ENCODE measurements around the gene TMEM185B.

TMEM185B gene

DNA sequence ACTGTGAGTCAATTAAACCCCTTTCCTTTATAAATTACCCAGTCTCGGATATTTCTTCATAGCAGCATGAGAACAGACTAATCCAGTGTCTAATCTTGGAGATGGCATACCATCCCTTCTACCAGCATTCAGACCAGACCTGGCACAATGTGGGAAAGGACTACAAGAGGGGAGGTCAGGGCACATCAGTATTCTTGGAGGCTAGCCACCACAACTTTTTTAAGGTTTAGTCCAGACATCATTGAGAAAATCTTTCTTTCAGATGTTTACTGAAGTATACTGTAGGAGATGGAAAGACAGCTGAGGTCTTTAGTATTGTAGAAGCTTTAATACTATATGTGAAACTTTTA lies 33.4 kb upstream of the TMEM185B start:
- DNase-seq, result no peak
- H3K36me3 ChIP-seq (replicated peaks; ENCODE audit: insufficient read depth, low read length), result no peaks in the 10 kb centered on the region
- peaks cover 33% of the 10 kb centered on the region for H3K4me1 ChIP-seq (ENCODE audit: low read length)
- no peaks in the 10 kb centered on the region for H4K20me1 ChIP-seq (ENCODE audit: insufficient read depth, low read length)
- no peak overlapping the region for H3K9ac ChIP-seq (ENCODE audit: low read length)
- H3K9me3 ChIP-seq (replicated peaks; ENCODE audit: insufficient read depth, low read length), result no peaks in the 10 kb centered on the region
- H3K27ac ChIP-seq (ENCODE audit: low read length), result no peak overlapping the region
- H3K79me2 ChIP-seq (ENCODE audit: low read length), result peaks cover 52% of the 10 kb centered on the region
- no peak overlapping the region for H2AFZ ChIP-seq (ENCODE audit: low read length)
- H3K27me3 ChIP-seq (replicated peaks; ENCODE audit: insufficient read depth, low read length), result peaks cover under 1% of the 10 kb centered on the region; the same call in 1 of the 2 replicates
- H3K9me2 ChIP-seq (replicated peaks; ENCODE audit: insufficient read depth, low read length), result no peaks in the 10 kb centered on the region
- no peak overlapping the region for H3K4me3 ChIP-seq (ENCODE audit: low read length)
- H3K4me2 ChIP-seq (ENCODE audit: low read depth, low read length), result peak overlapping the region; percentile 69; the same call in 1 of the 2 replicates
- TF ChIP-seq EZH2phosphoT487 (IDR thresholded peaks at IDR 0.05; ENCODE audit: low read length) (no peak), EZH2 (optimal IDR thresholded peaks at IDR 0.05; ENCODE audit: low read depth, low read length) (no peak)
- TF ChIP-seq, protein P1, sequence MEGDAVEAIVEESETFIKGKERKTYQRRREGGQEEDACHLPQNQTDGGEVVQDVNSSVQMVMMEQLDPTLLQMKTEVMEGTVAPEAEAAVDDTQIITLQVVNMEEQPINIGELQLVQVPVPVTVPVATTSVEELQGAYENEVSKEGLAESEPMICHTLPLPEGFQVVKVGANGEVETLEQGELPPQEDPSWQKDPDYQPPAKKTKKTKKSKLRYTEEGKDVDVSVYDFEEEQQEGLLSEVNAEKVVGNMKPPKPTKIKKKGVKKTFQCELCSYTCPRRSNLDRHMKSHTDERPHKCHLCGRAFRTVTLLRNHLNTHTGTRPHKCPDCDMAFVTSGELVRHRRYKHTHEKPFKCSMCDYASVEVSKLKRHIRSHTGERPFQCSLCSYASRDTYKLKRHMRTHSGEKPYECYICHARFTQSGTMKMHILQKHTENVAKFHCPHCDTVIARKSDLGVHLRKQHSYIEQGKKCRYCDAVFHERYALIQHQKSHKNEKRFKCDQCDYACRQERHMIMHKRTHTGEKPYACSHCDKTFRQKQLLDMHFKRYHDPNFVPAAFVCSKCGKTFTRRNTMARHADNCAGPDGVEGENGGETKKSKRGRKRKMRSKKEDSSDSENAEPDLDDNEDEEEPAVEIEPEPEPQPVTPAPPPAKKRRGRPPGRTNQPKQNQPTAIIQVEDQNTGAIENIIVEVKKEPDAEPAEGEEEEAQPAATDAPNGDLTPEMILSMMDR (IDR thresholded peaks at IDR 0.05; ENCODE audit: low read length), result no peak
- no peaks in the 10 kb centered on the region for H3F3A ChIP-seq (ENCODE audit: insufficient read depth, low read length)

DNA sequence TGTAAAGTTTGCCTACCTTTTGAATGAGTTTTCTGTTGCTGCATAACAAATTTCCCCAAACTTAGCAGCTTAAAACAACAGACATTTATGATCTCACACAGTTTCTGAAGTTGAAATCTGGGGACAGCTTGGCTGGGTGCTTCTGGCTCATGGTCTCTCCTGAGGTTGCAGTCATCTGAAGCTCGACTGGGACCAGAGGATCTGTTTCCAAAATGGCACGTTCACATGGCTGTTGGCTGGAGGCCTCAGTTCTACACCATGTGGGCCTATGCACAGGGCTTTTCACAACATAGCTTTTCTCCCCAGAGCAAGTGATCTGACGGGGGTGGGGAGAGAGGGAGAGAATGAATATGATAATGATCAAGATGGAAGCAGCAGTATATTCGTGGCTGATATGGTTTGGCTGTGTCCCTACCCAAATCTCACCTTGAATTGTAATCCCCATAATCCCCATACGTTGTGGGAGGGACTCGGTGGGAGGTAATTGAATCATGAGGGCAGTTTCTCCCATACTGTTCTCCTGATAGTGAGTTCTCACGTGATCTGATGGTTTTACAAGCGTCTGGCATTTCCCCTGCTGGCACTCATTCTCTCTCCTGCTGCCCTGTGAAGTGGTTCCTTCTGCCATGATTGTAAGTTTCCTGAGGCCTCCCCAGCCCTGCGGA lies 32.9 kb upstream of the TMEM185B start:
- H3K9me3 ChIP-seq (replicated peaks; ENCODE audit: insufficient read depth, low read length), result no peaks in the 10 kb centered on the region
- H3K79me2 ChIP-seq (ENCODE audit: low read length), result peaks cover 52% of the 10 kb centered on the region
- no peaks in the 10 kb centered on the region for H4K20me1 ChIP-seq (ENCODE audit: insufficient read depth, low read length)

DNA sequence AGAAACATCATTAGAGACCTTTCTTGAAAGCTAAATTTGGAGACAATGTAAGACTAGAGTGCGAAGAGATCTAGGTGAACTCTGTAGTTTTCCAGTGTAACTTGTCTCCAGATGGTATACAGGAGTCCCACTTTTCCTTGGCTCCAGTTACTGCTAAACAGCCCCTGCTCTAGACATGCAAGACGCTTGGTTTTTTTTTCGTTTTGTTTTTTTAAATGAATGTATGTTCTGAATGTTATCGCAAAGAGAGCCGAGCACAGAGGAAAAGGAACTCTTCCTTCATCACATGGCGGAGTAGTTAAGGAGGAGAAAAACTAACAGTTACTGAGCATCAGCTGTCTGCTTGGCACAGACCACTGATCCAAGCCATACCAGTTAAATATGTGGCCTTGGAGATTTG lies 31.9 kb upstream of the TMEM185B start:
- Histone ChIP-seq H3K4me3 (ENCODE audit: low read length) (no peak overlapping the region), H4K20me1 (ENCODE audit: insufficient read depth, low read length) (no peaks in the 10 kb centered on the region), H3K4me1 (ENCODE audit: low read length) (peaks cover 26% of the 10 kb centered on the region), H3K4me2 (ENCODE audit: low read depth, low read length) (no peak overlapping the region), H3K36me3 (replicated peaks; ENCODE audit: insufficient read depth, low read length) (no peaks in the 10 kb centered on the region), H3K79me2 (ENCODE audit: low read length) (peaks cover 48% of the 10 kb centered on the region), H3K9ac (ENCODE audit: low read length) (no peak overlapping the region), H3K27ac (ENCODE audit: low read length) (no peak overlapping the region), H2AFZ (ENCODE audit: low read length) (no peak overlapping the region), H3F3A (ENCODE audit: insufficient read depth, low read length) (no peaks in the 10 kb centered on the region), H3K27me3 (replicated peaks; ENCODE audit: insufficient read depth, low read length) (peaks cover 9% of the 10 kb centered on the region; the same call in 1 of the 2 replicates), H3K9me3 (replicated peaks; ENCODE audit: insufficient read depth, low read length) (no peaks in the 10 kb centered on the region), H3K9me2 (replicated peaks; ENCODE audit: insufficient read depth, low read length) (no peaks in the 10 kb centered on the region)
- no peak for DNase-seq
- TF ChIP-seq EZH2 (optimal IDR thresholded peaks at IDR 0.05; ENCODE audit: low read depth, low read length), result no peak
- TF ChIP-seq, protein P1 (IDR thresholded peaks at IDR 0.05; ENCODE audit: low read length), result no peak
- no peak for TF ChIP-seq EZH2phosphoT487 (IDR thresholded peaks at IDR 0.05; ENCODE audit: low read length)

More for the DNA sequence above, 32.9 kb upstream of the TMEM185B start:
- Histone ChIP-seq H3K27ac (ENCODE audit: low read length) (no peak overlapping the region), H3K4me2 (ENCODE audit: low read depth, low read length) (no peak overlapping the region), H3K27me3 (replicated peaks; ENCODE audit: insufficient read depth, low read length) (peaks cover 5% of the 10 kb centered on the region; the same call in 1 of the 2 replicates), H3K4me3 (ENCODE audit: low read length) (no peak overlapping the region), H2AFZ (ENCODE audit: low read length) (no peak overlapping the region), H3K9ac (ENCODE audit: low read length) (no peak overlapping the region), H3K36me3 (replicated peaks; ENCODE audit: insufficient read depth, low read length) (no peaks in the 10 kb centered on the region), H3K4me1 (ENCODE audit: low read length) (peaks cover 29% of the 10 kb centered on the region), H3F3A (ENCODE audit: insufficient read depth, low read length) (no peaks in the 10 kb centered on the region), H3K9me2 (replicated peaks; ENCODE audit: insufficient read depth, low read length) (no peaks in the 10 kb centered on the region)
- TF ChIP-seq EZH2phosphoT487 (IDR thresholded peaks at IDR 0.05; ENCODE audit: low read length) (no peak), EZH2 (optimal IDR thresholded peaks at IDR 0.05; ENCODE audit: low read depth, low read length) (no peak)
- TF ChIP-seq, protein P1 (IDR thresholded peaks at IDR 0.05; ENCODE audit: low read length), result no peak
- no peak for DNase-seq
